ENCODE results near the gene DENND1C. TPM values are rescaled to one million over a fixed set of nuclear protein-coding genes. Genes with fewer than 3 reads are reported as not detected.

DENND1C gene
- polyA plus RNA-seq, 2 of the 4 experiments (the other 2 are of a cell fraction): 0.30 to 0.32 TPM

GRCh38 chr19:6483235-6483634 lies 1.6 kb upstream of the DENND1C start:
- 58% methylated on average over 3 of the region's 3 CpGs for WGBS (ENCODE audit: missing lambda C conversion rate)
- no peak for FAIRE-seq

DNA sequence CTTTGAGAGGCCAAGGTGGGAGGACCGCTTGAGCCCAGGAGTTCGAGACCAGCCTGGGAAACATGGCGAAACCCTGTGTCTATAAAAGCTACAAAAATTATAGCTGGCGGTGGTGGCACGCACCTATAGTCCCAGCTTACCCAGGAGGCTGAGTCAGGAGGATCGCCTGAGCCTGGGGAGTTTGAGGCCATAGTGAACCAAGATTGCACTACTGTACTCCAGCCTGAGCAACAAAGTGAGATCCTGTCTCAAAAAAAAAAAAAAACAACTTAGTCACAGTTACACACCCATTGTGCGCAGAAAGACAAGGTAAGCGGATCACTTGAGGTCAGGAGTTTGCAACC lies 728 bp upstream of the DENND1C start:
- Histone ChIP-seq H3K4me1 (no peaks in the 10 kb centered on the region), H3K4me3 (no peak overlapping the region), H3K4me2 (no peak overlapping the region), H3K9me3 (no peaks in the 10 kb centered on the region), H3K27ac (no peak overlapping the region)
- ChIA-PET POLR2A (no interaction called here), CTCF (interaction anchor here (0.6 to 1.9 kb wide), 7 partner anchors 10 to 123 kb away, joined by 3 to 11 read pairs (median 5); no protein-coding TSS in a partner anchor)
- DNase-seq (ENCODE audit: low read depth in 1 of 2, low spot score in 1 of 2) (no peak), FAIRE-seq (no peak), ATAC-seq (no peak)
- 90% methylated on average over 8 of the region's 8 CpGs for WGBS (ENCODE audit: missing lambda C conversion rate)
- TF ChIP-seq, protein P1, sequence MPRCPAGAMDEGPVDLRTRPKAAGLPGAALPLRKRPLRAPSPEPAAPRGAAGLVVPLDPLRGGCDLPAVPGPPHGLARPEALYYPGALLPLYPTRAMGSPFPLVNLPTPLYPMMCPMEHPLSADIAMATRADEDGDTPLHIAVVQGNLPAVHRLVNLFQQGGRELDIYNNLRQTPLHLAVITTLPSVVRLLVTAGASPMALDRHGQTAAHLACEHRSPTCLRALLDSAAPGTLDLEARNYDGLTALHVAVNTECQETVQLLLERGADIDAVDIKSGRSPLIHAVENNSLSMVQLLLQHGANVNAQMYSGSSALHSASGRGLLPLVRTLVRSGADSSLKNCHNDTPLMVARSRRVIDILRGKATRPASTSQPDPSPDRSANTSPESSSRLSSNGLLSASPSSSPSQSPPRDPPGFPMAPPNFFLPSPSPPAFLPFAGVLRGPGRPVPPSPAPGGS (IDR thresholded peaks at IDR 0.05): no peak
- no peak for TF ChIP-seq HMGXB4 (CRISPR knock-in tag; IDR thresholded peaks at IDR 0.05; ENCODE audit: borderline replicate concordance)
- TF ChIP-seq E2F6 (IDR thresholded peaks at IDR 0.05; ENCODE audit: borderline replicate concordance, low read depth): no peak
- TF ChIP-seq NFE2L2 (conservative IDR thresholded peaks at IDR 0.05; ENCODE audit: low read length): no peak
- TF ChIP-seq, protein P2, sequence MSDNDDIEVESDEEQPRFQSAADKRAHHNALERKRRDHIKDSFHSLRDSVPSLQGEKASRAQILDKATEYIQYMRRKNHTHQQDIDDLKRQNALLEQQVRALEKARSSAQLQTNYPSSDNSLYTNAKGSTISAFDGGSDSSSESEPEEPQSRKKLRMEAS (IDR thresholded peaks at IDR 0.05): no peak
- TF ChIP-seq MAFK (IDR thresholded peaks at IDR 0.05; ENCODE audit: partially characterized antibody): no peak
- TF ChIP-seq KDM1A (IDR thresholded peaks at IDR 0.05; ENCODE audit: low read depth): no peak
- TF ChIP-seq HES2 (IDR thresholded peaks at IDR 0.05): no peak

More at GRCh38 chr19:6483235-6483634, 1.6 kb upstream of the DENND1C start:
- no peaks in the 10 kb centered on the region for H3K4me1 ChIP-seq
- POLR2A ChIA-PET: no interaction called here
- TF ChIP-seq CHD2 (IDR thresholded peaks at IDR 0.05; ENCODE audit: low read length, partially characterized antibody): no peak
- no peak for ATAC-seq
- no peak for DNase-seq (ENCODE audit: low read depth in 1 of 2, low spot score in 1 of 2)
- CTCF ChIA-PET: interaction anchor here (1.0 kb wide), 1 partner anchor 25 kb away, joined by 3 read pairs; no protein-coding TSS in a partner anchor
- H3K4me2 ChIP-seq: no peak overlapping the region
- H3K9me3 ChIP-seq: no peaks in the 10 kb centered on the region
- H3K27ac ChIP-seq: no peak overlapping the region
- H3K4me3 ChIP-seq: no peak overlapping the region

GRCh38 chr19:6480848-6481415 lies 655 bp downstream of the DENND1C start:
- no peak overlapping the region for H3K4me3 ChIP-seq
- no peak for FAIRE-seq
- ChIA-PET CTCF (interaction anchor here (0.6 to 1.9 kb wide), 7 partner anchors 8 to 166 kb away, joined by 3 to 11 read pairs (median 3); no protein-coding TSS in a partner anchor), POLR2A (no interaction called here)
- H3K4me1 ChIP-seq: no peaks in the 10 kb centered on the region; the same call in 2 of the 3 replicates
- no peak overlapping the region for H3K27ac ChIP-seq
- WGBS (ENCODE audit: missing lambda C conversion rate): 82% methylated on average over 9 of the region's 10 CpGs
- TF ChIP-seq EHMT2 (IDR thresholded peaks at IDR 0.05; ENCODE audit: low read depth): no peak
- no peak for TF ChIP-seq MYC (IDR thresholded peaks at IDR 0.05; ENCODE audit: borderline replicate concordance, low read length)
- TF ChIP-seq, protein P1 (IDR thresholded peaks at IDR 0.05): no peak
- no peak for TF ChIP-seq HEYL (CRISPR knock-in tag; IDR thresholded peaks at IDR 0.05)
- TF ChIP-seq NR3C1 (IDR thresholded peaks at IDR 0.05): no peak
- no peak for TF ChIP-seq POLR2AphosphoS2 (conservative IDR thresholded peaks at IDR 0.05; ENCODE audit: low read length)
- TF ChIP-seq ZSCAN20 (CRISPR knock-in tag; IDR thresholded peaks at IDR 0.05): no peak
- TF ChIP-seq FOSB (CRISPR knock-in tag; IDR thresholded peaks at IDR 0.05): no peak
- TF ChIP-seq ZFP36 (IDR thresholded peaks at IDR 0.05; ENCODE audit: borderline replicate concordance, partially characterized antibody): no peak
- no peak for TF ChIP-seq CBX8 (IDR thresholded peaks at IDR 0.05)
- TF ChIP-seq JUN (IDR thresholded peaks at IDR 0.05): no peak
- no peak for TF ChIP-seq RFX5 (IDR thresholded peaks at IDR 0.05)
- TF ChIP-seq CEBPB (IDR thresholded peaks at IDR 0.05): no peak
- H3K9me3 ChIP-seq: no peaks in the 10 kb centered on the region
- no peak; a peak in 1 of 6 replicates for ATAC-seq
- no peak for DNase-seq (ENCODE audit: low read depth in 1 of 2, low spot score in 1 of 2)
- no peak overlapping the region for H3K4me2 ChIP-seq

Measured in A549 (cell line).